Astrocyte (in vitro differentiated cells and primary cell): ENCODE measurements around the gene SIRT5. TPM values are rescaled to one million over a fixed set of nuclear protein-coding genes. Genes with fewer than 3 reads are reported as not detected.
A peak's percentile ranks its signal among the peaks of the same experiment; 100 is the strongest.

Experiments
- DNase-seq: peaks from one replicate; pipeline ENCODE4 v3.0.0-alpha.2; 2010; ENCODE audit warnings: low read depth
- FAIRE-seq: peaks from 2 replicates; lab custom pipeline; 2011; peaks lifted over from hg19 to GRCh38; lab: Jason Lieb, UNC
- H2AFZ ChIP-seq: 2 replicates; pipeline ENCODE4 v1.6.0; 2012; ENCODE audit warnings: low read depth, low read length, inconsistent platforms
- H3K27ac ChIP-seq: 2 replicates; pipeline ENCODE4 v1.5.1; 2011; ENCODE audit warnings: low read depth, low read length, inconsistent platforms
- H3K27me3 ChIP-seq: 2 replicates; pipeline ENCODE4 v1.6.0; 2011; ENCODE audit warnings: low read length, inconsistent platforms; ENCODE audit not compliant: insufficient read depth
- H3K36me3 ChIP-seq: 2 replicates; pipeline ENCODE4 v1.5.1; 2011; ENCODE audit warnings: low read length, inconsistent platforms; ENCODE audit not compliant: insufficient read depth
- H3K4me1 ChIP-seq: 2 replicates; pipeline ENCODE4 v1.5.1; 2011; ENCODE audit warnings: low read length, inconsistent platforms; ENCODE audit not compliant: insufficient read depth
- H3K4me2 ChIP-seq: 2 replicates; pipeline ENCODE4 v1.6.0; 2012; ENCODE audit warnings: low read length, inconsistent platforms
- H3K4me3 ChIP-seq: 2 replicates; pipeline ENCODE4 v1.5.1; 2011; ENCODE audit warnings: low read depth, mild to moderate bottlenecking, low read length, inconsistent platforms; ENCODE audit not compliant: insufficient read depth
- H3K79me2 ChIP-seq: 2 replicates; pipeline ENCODE4 v1.6.0; 2012; ENCODE audit warnings: mild to moderate bottlenecking, low read length, inconsistent platforms; ENCODE audit not compliant: insufficient read depth
- H3K9ac ChIP-seq: 2 replicates; pipeline ENCODE4 v1.6.0; 2012; ENCODE audit warnings: mild to moderate bottlenecking, low read length, inconsistent platforms
- H3K9me3 ChIP-seq: 2 replicates; pipeline ENCODE4 v1.5.1; 2012; ENCODE audit warnings: low read depth, mild to moderate bottlenecking, low read length, inconsistent platforms; ENCODE audit not compliant: insufficient read depth
- H4K20me1 ChIP-seq: 2 replicates; pipeline ENCODE4 v1.6.0; 2012; ENCODE audit warnings: low read length, inconsistent platforms; ENCODE audit not compliant: insufficient read depth
- H3K27ac Mint-ChIP-seq: one replicate; pipeline ENCODE4 v1.8.0; 2021; ENCODE audit warnings: mild to moderate bottlenecking, mixed read lengths; ENCODE audit not compliant: unreplicated experiment
- H3K27me3 Mint-ChIP-seq: one replicate; pipeline ENCODE4 v1.8.0; 2021; ENCODE audit warnings: low read depth, mixed read lengths; ENCODE audit not compliant: unreplicated experiment
- H3K36me3 Mint-ChIP-seq: one replicate; pipeline ENCODE4 v1.8.0; 2021; ENCODE audit warnings: low read depth, mixed read lengths; ENCODE audit not compliant: unreplicated experiment
- H3K4me1 Mint-ChIP-seq: one replicate; pipeline ENCODE4 v1.8.0; 2021; ENCODE audit warnings: low read depth, mixed read lengths; ENCODE audit not compliant: unreplicated experiment
- H3K4me3 Mint-ChIP-seq: one replicate; pipeline ENCODE4 v1.8.0; 2021; ENCODE audit warnings: mild to moderate bottlenecking, moderate library complexity, mixed read lengths; ENCODE audit not compliant: unreplicated experiment
- H3K9me3 Mint-ChIP-seq: one replicate; pipeline ENCODE4 v1.8.0; 2021; ENCODE audit warnings: mild to moderate bottlenecking, mixed read lengths; ENCODE audit not compliant: unreplicated experiment
- CTCF ChIP-seq: IDR thresholded peaks from 2 replicates; pipeline ENCODE4 v1.5.1; 2011; ENCODE audit warnings: low read depth, mild to moderate bottlenecking, inconsistent platforms, low read length, moderate library complexity; ENCODE audit not compliant: insufficient read depth
- EZH2 ChIP-seq: IDR thresholded peaks from 2 replicates; pipeline ENCODE4 v1.6.1; 2012; ENCODE audit warnings: mild to moderate bottlenecking, low read length, inconsistent platforms; ENCODE audit not compliant: insufficient read depth
- total RNA-seq: library from RNA; stranded (reverse); gene quantifications from 2 replicates; pipeline ENCODE4 v1.2.1, GENCODE V29; 2021

SIRT5 gene
- total RNA-seq, 1 donor from 2014 or later = 8.6 TPM

DNA sequence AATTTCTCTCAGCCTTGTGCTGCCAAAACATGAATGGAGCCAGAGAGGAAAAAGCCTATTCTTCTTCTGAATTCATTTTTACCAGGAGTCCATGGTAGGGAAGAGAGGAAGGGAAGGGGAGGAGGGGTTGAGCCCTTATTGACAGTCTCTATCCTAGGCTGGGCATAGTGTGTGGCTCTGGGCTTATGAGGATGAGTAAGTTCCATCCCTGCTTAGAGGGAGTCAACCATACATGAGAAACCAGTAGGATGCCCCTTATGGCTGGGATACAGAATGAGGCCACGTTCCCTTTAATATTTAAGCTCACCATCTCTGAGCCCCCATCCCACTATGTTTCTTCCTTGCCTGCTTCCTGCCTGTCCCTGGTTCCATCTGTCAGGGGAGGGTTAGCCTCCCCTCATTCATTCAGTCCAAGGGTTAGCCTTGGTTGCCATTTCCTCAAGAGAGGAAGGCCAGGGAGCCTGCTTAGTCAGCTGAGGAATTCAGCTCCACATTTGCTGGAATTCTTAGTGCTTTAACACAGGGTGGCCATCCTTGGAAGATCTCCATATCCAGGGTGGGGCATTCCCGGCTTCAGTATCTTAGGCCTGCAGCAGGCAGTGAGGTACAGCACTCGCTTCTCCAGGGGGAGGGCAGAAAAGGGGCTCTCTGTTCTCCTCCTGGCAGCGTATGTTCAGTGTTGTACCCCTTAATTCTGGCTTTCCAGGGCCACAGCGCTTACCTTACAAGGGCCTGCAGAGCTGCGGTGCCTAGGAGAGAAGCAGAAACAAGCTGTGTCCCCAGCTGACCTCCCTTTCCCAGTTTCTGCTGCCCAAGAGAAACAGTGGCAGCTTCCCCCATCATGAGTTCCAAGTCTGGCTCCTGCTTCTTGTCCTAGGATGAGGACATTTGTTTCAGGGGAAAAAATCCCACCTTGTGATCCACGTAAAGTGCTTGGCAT is 12.5 kb downstream of the SIRT5 start:
- H3K36me3 ChIP-seq = no peaks in the 10 kb centered on the region
- H3K27ac Mint-ChIP-seq = no peak overlapping the region
- no peaks in the 10 kb centered on the region for H4K20me1 ChIP-seq
- H3K9me3 ChIP-seq = no peaks in the 10 kb centered on the region
- H2AFZ ChIP-seq = no peak overlapping the region
- no peaks in the 10 kb centered on the region for H3K4me1 ChIP-seq
- no peaks in the 10 kb centered on the region for H3K27me3 Mint-ChIP-seq
- H3K9ac ChIP-seq = no peak overlapping the region
- no peak overlapping the region for H3K27ac ChIP-seq
- no peaks in the 10 kb centered on the region for H3K9me3 Mint-ChIP-seq
- H3K4me1 Mint-ChIP-seq = peaks cover 2% of the 10 kb centered on the region
- TF ChIP-seq EZH2 (no peak), CTCF (no peak)
- no peak overlapping the region for H3K4me2 ChIP-seq
- H3K4me3 Mint-ChIP-seq = no peak overlapping the region
- no peak overlapping the region for H3K4me3 ChIP-seq
- FAIRE-seq = no peak
- H3K79me2 ChIP-seq = no peaks in the 10 kb centered on the region
- no peaks in the 10 kb centered on the region for H3K27me3 ChIP-seq
- H3K36me3 Mint-ChIP-seq = peaks cover 17% of the 10 kb centered on the region
- DNase-seq = peak; percentile 30

GRCh38 chr6:13589801-13590200 is 15.4 kb downstream of the SIRT5 start:
- H4K20me1 ChIP-seq = no peaks in the 10 kb centered on the region
- FAIRE-seq (no peak), DNase-seq (no peak)
- H3K36me3 ChIP-seq = peaks cover 1% of the 10 kb centered on the region
- H3K36me3 Mint-ChIP-seq = peaks cover 9% of the 10 kb centered on the region
- peaks cover 2% of the 10 kb centered on the region for H3K4me1 Mint-ChIP-seq
- no peaks in the 10 kb centered on the region for H3K27me3 Mint-ChIP-seq
- no peak overlapping the region for H2AFZ ChIP-seq
- H3K27ac ChIP-seq = no peak overlapping the region
- H3K27ac Mint-ChIP-seq = no peak overlapping the region
- no peak overlapping the region for H3K4me2 ChIP-seq
- H3K79me2 ChIP-seq = no peaks in the 10 kb centered on the region
- no peaks in the 10 kb centered on the region for H3K9me3 Mint-ChIP-seq
- no peaks in the 10 kb centered on the region for H3K27me3 ChIP-seq
- no peak overlapping the region for H3K4me3 ChIP-seq
- H3K9me3 ChIP-seq = no peaks in the 10 kb centered on the region
- no peak for TF ChIP-seq EZH2
- H3K9ac ChIP-seq = no peak overlapping the region
- no peak overlapping the region for H3K4me3 Mint-ChIP-seq
- H3K4me1 ChIP-seq = peaks cover 6% of the 10 kb centered on the region

GRCh38 chr6:13590574-13591153 is 16.3 kb downstream of the SIRT5 start:
- Histone ChIP-seq H3K4me2 (no peak overlapping the region), H3K9me3 (no peaks in the 10 kb centered on the region), H2AFZ (no peak overlapping the region), H3K9ac (no peak overlapping the region), H3K4me3 (no peak overlapping the region), H3K27ac (no peak overlapping the region), H4K20me1 (no peaks in the 10 kb centered on the region), H3K4me1 (peaks cover 6% of the 10 kb centered on the region), H3K36me3 (peaks cover 2% of the 10 kb centered on the region), H3K27me3 (no peaks in the 10 kb centered on the region), H3K79me2 (no peaks in the 10 kb centered on the region)
- H3K4me3 Mint-ChIP-seq = no peak overlapping the region
- DNase-seq (no peak), FAIRE-seq (peak; percentile 45)
- peaks cover 8% of the 10 kb centered on the region for H3K36me3 Mint-ChIP-seq
- H3K27me3 Mint-ChIP-seq = no peaks in the 10 kb centered on the region
- no peak overlapping the region for H3K27ac Mint-ChIP-seq
- H3K4me1 Mint-ChIP-seq = peaks cover 2% of the 10 kb centered on the region
- no peak for TF ChIP-seq CTCF
- no peaks in the 10 kb centered on the region for H3K9me3 Mint-ChIP-seq
